RWPE2 (cell line): ENCODE measurements around the gene MEPCE.
A peak's percentile ranks its signal among the peaks of the same experiment; 100 is the strongest.

Experiments used
- ATAC-seq: fragments of 200-7000 bp; cut with Tn5 transposase; 3 replicates; pipeline ENCODE4 v1.9.1; 2021; ENCODE audit warnings: low read depth
- DNase-seq: peaks from one replicate; pipeline ENCODE4 v3.0.0-alpha.2; 2020; ENCODE audit warnings: low spot score
- H3K27ac ChIP-seq: fragments of 450-650 bp; 2 replicates; pipeline ENCODE4 v1.5.1; 2017; ENCODE audit warnings: mild to moderate bottlenecking; ENCODE audit not compliant: poor library complexity, severe bottlenecking
- H3K27me3 ChIP-seq: fragments of 250-450 bp; sonication (Bioruptor Pico); 2 replicates; pipeline ENCODE4 v1.5.1; 2021; ENCODE audit warnings: mild to moderate bottlenecking, moderate library complexity; ENCODE audit not compliant: insufficient read depth, poor library complexity, severe bottlenecking
- H3K36me3 ChIP-seq: fragments of 250-450 bp; sonication (Bioruptor Pico); 2 replicates; pipeline ENCODE4 v1.5.1; 2020; ENCODE audit warnings: low read depth, mild to moderate bottlenecking, moderate library complexity
- H3K4me1 ChIP-seq: fragments of 250-450 bp; sonication (Bioruptor Pico); 2 replicates; pipeline ENCODE4 v1.5.1; 2021; ENCODE audit warnings: mild to moderate bottlenecking, moderate library complexity; ENCODE audit not compliant: insufficient read depth, poor library complexity, severe bottlenecking
- H3K4me3 ChIP-seq: fragments of 250-450 bp; sonication (Bioruptor Pico); 2 replicates; pipeline ENCODE4 v1.5.1; 2021; ENCODE audit warnings: mild to moderate bottlenecking, moderate library complexity; ENCODE audit not compliant: severe bottlenecking
- H3K9me3 ChIP-seq: fragments of 250-450 bp; sonication (Bioruptor Pico); 2 replicates; pipeline ENCODE4 v1.5.1; 2021; ENCODE audit warnings: mild to moderate bottlenecking, moderate library complexity; ENCODE audit not compliant: severe bottlenecking
- CTCF ChIP-seq: fragments of 450-650 bp; IDR thresholded peaks from one replicate; pipeline ENCODE4 v1.5.1; 2017; ENCODE audit warnings: mild to moderate bottlenecking, moderate library complexity; ENCODE audit not compliant: poor library complexity, severe bottlenecking

The MEPCE gene

GRCh38 chr7:100406767-100407166, 22.9 kb upstream of the MEPCE start:
- Histone ChIP-seq H3K36me3 (no peaks in the 10 kb centered on the region), H3K9me3 (no peaks in the 10 kb centered on the region), H3K27me3 (no peaks in the 10 kb centered on the region), H3K4me3 (no peak overlapping the region), H3K27ac (no peak overlapping the region), H3K4me1 (no peaks in the 10 kb centered on the region)
- ATAC-seq (0 out of 3 replicates have a peak, but pooled peaks have one; percentile 24), DNase-seq (no peak)
- no peak for TF ChIP-seq CTCF

- DNase-seq (no peak), ATAC-seq (peak; percentile 85)
- TF ChIP-seq CTCF = peak; percentile 78
- no peak overlapping the region for H3K27ac ChIP-seq
- H3K4me1 ChIP-seq = no peaks in the 10 kb centered on the region
- no peaks in the 10 kb centered on the region for H3K36me3 ChIP-seq
- no peaks in the 10 kb centered on the region for H3K9me3 ChIP-seq
- no peak overlapping the region for H3K4me3 ChIP-seq
- H3K27me3 ChIP-seq = no peaks in the 10 kb centered on the region
Measured at GRCh38 chr7:100407285-100408180, 22.1 kb upstream of the MEPCE start.

GRCh38 chr7:100411101-100411500, 18.5 kb upstream of the MEPCE start:
- Histone ChIP-seq H3K4me3 (no peak overlapping the region), H3K9me3 (no peaks in the 10 kb centered on the region), H3K27me3 (no peaks in the 10 kb centered on the region), H3K27ac (no peak overlapping the region), H3K36me3 (no peaks in the 10 kb centered on the region), H3K4me1 (no peaks in the 10 kb centered on the region)
- TF ChIP-seq CTCF = no peak
- DNase-seq = no peak
- no peak for ATAC-seq

GRCh38 chr7:100413346-100413745, 16.3 kb upstream of the MEPCE start:
- Histone ChIP-seq H3K27ac (no peak overlapping the region), H3K36me3 (no peaks in the 10 kb centered on the region), H3K9me3 (no peaks in the 10 kb centered on the region), H3K27me3 (no peaks in the 10 kb centered on the region), H3K4me3 (no peak overlapping the region), H3K4me1 (no peaks in the 10 kb centered on the region)
- ATAC-seq (peak; percentile 17; the same call in 1 of the 3 replicates), DNase-seq (no peak)
- no peak for TF ChIP-seq CTCF

- ATAC-seq (no peak), DNase-seq (no peak)
- Histone ChIP-seq H3K4me1 (no peaks in the 10 kb centered on the region), H3K27ac (no peak overlapping the region), H3K4me3 (no peak overlapping the region), H3K9me3 (no peaks in the 10 kb centered on the region), H3K27me3 (no peaks in the 10 kb centered on the region), H3K36me3 (no peaks in the 10 kb centered on the region)
- TF ChIP-seq CTCF = no peak
Measured at GRCh38 chr7:100413889-100414288, 15.7 kb upstream of the MEPCE start.
